Astrocyte (in vitro differentiated cells and primary cell): ENCODE data around the gene ADAMTS10.

Experiments
- CTCF ChIP-seq: IDR thresholded peaks from 2 replicates; pipeline ENCODE4 v1.5.1; 2011; ENCODE audit warnings: low read depth, mild to moderate bottlenecking, inconsistent platforms, low read length, moderate library complexity; ENCODE audit not compliant: insufficient read depth
- EZH2 ChIP-seq: IDR thresholded peaks from 2 replicates; pipeline ENCODE4 v1.6.1; 2012; ENCODE audit warnings: mild to moderate bottlenecking, low read length, inconsistent platforms; ENCODE audit not compliant: insufficient read depth

- TF ChIP-seq CTCF (no peak), EZH2 (no peak)
Observed at GRCh38 chr19:8600816-8601215, 9.7 kb downstream of the ADAMTS10 start.
